HEK293 (cell line): Measurements from ENCODE around the gene SAC3D1.

Experiments used
- CTCF ChIA-PET: fragments of 350-600 bp; formaldehyde crosslinking; extraction: SDS; loops from one replicate; lab custom pipeline; 2021; ENCODE audit warnings: antibody characterized with exemption; lab: Yijun Ruan, JAX
- POLR2A ChIA-PET: fragments of 300-600 bp; formaldehyde crosslinking; extraction: SDS; loops from one replicate; lab custom pipeline; 2020; ENCODE audit warnings: antibody characterized with exemption, inconsistent platforms; lab: Yijun Ruan, JAX
- H3K27ac ChIP-seq: fragments of 200-500 bp; sonication (Bioruptor generic); 2 replicates; pipeline ENCODE4 v1.5.1; 2014; ENCODE audit warnings: low read depth, low read length, control low read depth, inconsistent platforms; ENCODE audit errors: extremely low read depth
- H3K36me3 ChIP-seq, 2 experiments: fragments of 200-500 bp in 1 of 2; sonication (Bioruptor generic) in 1 of 2; 1 replicate in 1 of 2; 2 replicates in 1 of 2; pipeline ENCODE4 v1.5.1; 2014 to 2017; ENCODE audit warnings: inconsistent platforms in 2 of 2, low read length in 2 of 2; ENCODE audit not compliant: control insufficient read depth in 2 of 2, insufficient read depth in 1 of 2
- H3K4me1 ChIP-seq: fragments of 200-500 bp; sonication (Bioruptor generic); 2 replicates; pipeline ENCODE4 v1.5.1; 2014; ENCODE audit warnings: mild to moderate bottlenecking, low read length, inconsistent platforms; ENCODE audit not compliant: control insufficient read depth, insufficient read depth
- H3K4me3 ChIP-seq: 2 replicates; pipeline ENCODE4 v1.5.1; 2011; ENCODE audit warnings: low read depth, mild to moderate bottlenecking, control low read depth, low read length, moderate library complexity
- H3K9me3 ChIP-seq: fragments of 200-500 bp; sonication (Bioruptor generic); 2 replicates; pipeline ENCODE4 v1.5.1; 2014; ENCODE audit warnings: low read depth, low read length, inconsistent platforms; ENCODE audit not compliant: control insufficient read depth, insufficient read depth
- BCL11A ChIP-seq: fragments of 450-650 bp; formaldehyde crosslinking; IDR thresholded peaks from 2 replicates; pipeline ENCODE4 v1.5.1; 2016; ENCODE audit warnings: low read depth, missing biosample characterization, missing genetic modification characterization
- EGR2 ChIP-seq: fragments of 450-650 bp; formaldehyde crosslinking; IDR thresholded peaks from 2 replicates; pipeline ENCODE4 v1.5.1; 2016; ENCODE audit warnings: low read depth, missing biosample characterization, missing genetic modification characterization
- GLI2 ChIP-seq: fragments of 450-650 bp; formaldehyde crosslinking; IDR thresholded peaks from 2 replicates; pipeline ENCODE4; 2017; ENCODE audit warnings: missing biosample characterization, missing genetic modification characterization, low read depth, borderline replicate concordance
- HOXC10 ChIP-seq: sonication (generic); formaldehyde crosslinking; IDR thresholded peaks from 2 replicates; pipeline ENCODE4 v1.8.1; 2023; ENCODE audit warnings: mild to moderate bottlenecking, missing genetic modification reagents
- HOXD13 ChIP-seq: sonication (generic); formaldehyde crosslinking; IDR thresholded peaks from 2 replicates; pipeline ENCODE4 v1.8.0; 2022; ENCODE audit warnings: missing genetic modification reagents, borderline replicate concordance
- MZF1 ChIP-seq: fragments of 450-650 bp; formaldehyde crosslinking; IDR thresholded peaks from 2 replicates; pipeline ENCODE4 v1.5.1; 2017; ENCODE audit warnings: missing biosample characterization, missing genetic modification characterization, borderline replicate concordance
- SP3 ChIP-seq: fragments of 450-650 bp; formaldehyde crosslinking; IDR thresholded peaks from 2 replicates; pipeline ENCODE4 v1.5.1; 2016; ENCODE audit warnings: missing biosample characterization, missing genetic modification characterization
- SP7 ChIP-seq: fragments of 450-650 bp; formaldehyde crosslinking; IDR thresholded peaks from 2 replicates; pipeline ENCODE4 v1.5.1; 2016; ENCODE audit warnings: missing biosample characterization, missing genetic modification characterization
- WT1 ChIP-seq: fragments of 450-650 bp; formaldehyde crosslinking; IDR thresholded peaks from 2 replicates; pipeline ENCODE4 v1.5.1; 2016; ENCODE audit warnings: missing biosample characterization, missing genetic modification characterization
- ZBTB1 ChIP-seq: fragments of 450-650 bp; formaldehyde crosslinking; IDR thresholded peaks from 2 replicates; pipeline ENCODE4 v1.5.1; 2016; ENCODE audit warnings: missing biosample characterization, missing genetic modification characterization
- ZBTB21 ChIP-seq: fragments of 450-650 bp; formaldehyde crosslinking; IDR thresholded peaks from 2 replicates; pipeline ENCODE4 v1.5.1; 2017; ENCODE audit warnings: missing biosample characterization, missing genetic modification characterization
- ZEB2 ChIP-seq: fragments of 450-650 bp; formaldehyde crosslinking; IDR thresholded peaks from 2 replicates; pipeline ENCODE4 v1.5.1; 2016; ENCODE audit warnings: missing biosample characterization, missing genetic modification characterization
- ZFP69B ChIP-seq: fragments of 450-650 bp; formaldehyde crosslinking; IDR thresholded peaks from 2 replicates; pipeline ENCODE4 v1.5.1; 2016; ENCODE audit warnings: missing biosample characterization, missing genetic modification characterization
- ZNF112 ChIP-seq: fragments of 450-650 bp; formaldehyde crosslinking; IDR thresholded peaks from 2 replicates; pipeline ENCODE4 v1.5.0; 2017; ENCODE audit warnings: missing biosample characterization, missing genetic modification characterization
- ZNF184 ChIP-seq: fragments of 450-650 bp; IDR thresholded peaks from 2 replicates; pipeline ENCODE4 v1.5.1; 2018; ENCODE audit warnings: missing biosample characterization, mild to moderate bottlenecking, missing genetic modification characterization
- ZNF202 ChIP-seq: fragments of 450-650 bp; formaldehyde crosslinking; IDR thresholded peaks from 2 replicates; pipeline ENCODE4 v1.5.1; 2016; ENCODE audit warnings: missing biosample characterization, missing genetic modification characterization, borderline replicate concordance
- ZNF423 ChIP-seq: fragments of 450-650 bp; formaldehyde crosslinking; IDR thresholded peaks from 2 replicates; pipeline ENCODE4 v1.5.1; 2016; ENCODE audit warnings: missing biosample characterization, missing genetic modification characterization
- ZNF48 ChIP-seq: fragments of 450-650 bp; formaldehyde crosslinking; IDR thresholded peaks from 2 replicates; pipeline ENCODE4 v1.5.1; 2016; ENCODE audit warnings: missing biosample characterization, missing genetic modification characterization
- ZNF501 ChIP-seq: fragments of 450-650 bp; formaldehyde crosslinking; IDR thresholded peaks from 2 replicates; pipeline ENCODE4 v1.5.1; 2016; ENCODE audit warnings: missing biosample characterization, missing genetic modification characterization
- ZNF514 ChIP-seq: fragments of 450-650 bp; formaldehyde crosslinking; IDR thresholded peaks from 2 replicates; pipeline ENCODE4 v1.5.1; 2016; ENCODE audit warnings: missing biosample characterization, missing genetic modification characterization
- ZNF544 ChIP-seq: fragments of 450-650 bp; formaldehyde crosslinking; IDR thresholded peaks from 2 replicates; pipeline ENCODE4 v1.5.0; 2017; ENCODE audit warnings: missing biosample characterization, missing genetic modification characterization
- ZNF549 ChIP-seq: fragments of 450-650 bp; IDR thresholded peaks from 2 replicates; pipeline ENCODE4 v1.5.1; 2018; ENCODE audit warnings: missing biosample characterization, missing genetic modification characterization, mild to moderate bottlenecking, inconsistent platforms, moderate library complexity
- ZNF555 ChIP-seq: fragments of 450-650 bp; formaldehyde crosslinking; conservative IDR thresholded peaks from 2 replicates; pipeline ENCODE4 v1.5.1; 2017; ENCODE audit warnings: missing biosample characterization, mild to moderate bottlenecking, missing genetic modification characterization, inconsistent platforms
- ZNF585B ChIP-seq: fragments of 450-650 bp; formaldehyde crosslinking; IDR thresholded peaks from 2 replicates; pipeline ENCODE4 v1.5.1; 2016; ENCODE audit warnings: missing biosample characterization, missing genetic modification characterization
- ZNF621 ChIP-seq: fragments of 450-650 bp; formaldehyde crosslinking; IDR thresholded peaks from 2 replicates; pipeline ENCODE4 v1.5.1; 2017; ENCODE audit warnings: missing biosample characterization, missing genetic modification characterization
- ZNF843 ChIP-seq: fragments of 450-650 bp; formaldehyde crosslinking; IDR thresholded peaks from 2 replicates; pipeline ENCODE4 v1.5.1; 2016; ENCODE audit warnings: missing biosample characterization, missing genetic modification characterization
- ZSCAN30 ChIP-seq: fragments of 450-650 bp; IDR thresholded peaks from 2 replicates; pipeline ENCODE4 v1.5.1; 2018; ENCODE audit warnings: missing biosample characterization, mild to moderate bottlenecking, missing genetic modification characterization, moderate library complexity
- TF ChIP-seq, protein P1 (sequence below): fragments of 450-650 bp; formaldehyde crosslinking; IDR thresholded peaks from 2 replicates; pipeline ENCODE4 v1.5.1; 2017; ENCODE audit warnings: missing biosample characterization, missing genetic modification characterization
- TF ChIP-seq, protein P2 (sequence below): fragments of 450-650 bp; formaldehyde crosslinking; IDR thresholded peaks from 2 replicates; pipeline ENCODE4 v1.5.1; 2016; ENCODE audit warnings: missing biosample characterization, missing genetic modification characterization
- TF ChIP-seq, protein P3 (sequence below): IDR thresholded peaks from 2 replicates; pipeline ENCODE4 v1.6.1; 2011; ENCODE audit warnings: mild to moderate bottlenecking, low read depth, low read length, borderline replicate concordance
- TF ChIP-seq, protein P4 (sequence below): fragments of 450-650 bp; formaldehyde crosslinking; conservative IDR thresholded peaks from 2 replicates; pipeline ENCODE4 v1.5.1; 2016; ENCODE audit warnings: low read depth, missing biosample characterization, missing genetic modification characterization

Gene SAC3D1

DNA sequence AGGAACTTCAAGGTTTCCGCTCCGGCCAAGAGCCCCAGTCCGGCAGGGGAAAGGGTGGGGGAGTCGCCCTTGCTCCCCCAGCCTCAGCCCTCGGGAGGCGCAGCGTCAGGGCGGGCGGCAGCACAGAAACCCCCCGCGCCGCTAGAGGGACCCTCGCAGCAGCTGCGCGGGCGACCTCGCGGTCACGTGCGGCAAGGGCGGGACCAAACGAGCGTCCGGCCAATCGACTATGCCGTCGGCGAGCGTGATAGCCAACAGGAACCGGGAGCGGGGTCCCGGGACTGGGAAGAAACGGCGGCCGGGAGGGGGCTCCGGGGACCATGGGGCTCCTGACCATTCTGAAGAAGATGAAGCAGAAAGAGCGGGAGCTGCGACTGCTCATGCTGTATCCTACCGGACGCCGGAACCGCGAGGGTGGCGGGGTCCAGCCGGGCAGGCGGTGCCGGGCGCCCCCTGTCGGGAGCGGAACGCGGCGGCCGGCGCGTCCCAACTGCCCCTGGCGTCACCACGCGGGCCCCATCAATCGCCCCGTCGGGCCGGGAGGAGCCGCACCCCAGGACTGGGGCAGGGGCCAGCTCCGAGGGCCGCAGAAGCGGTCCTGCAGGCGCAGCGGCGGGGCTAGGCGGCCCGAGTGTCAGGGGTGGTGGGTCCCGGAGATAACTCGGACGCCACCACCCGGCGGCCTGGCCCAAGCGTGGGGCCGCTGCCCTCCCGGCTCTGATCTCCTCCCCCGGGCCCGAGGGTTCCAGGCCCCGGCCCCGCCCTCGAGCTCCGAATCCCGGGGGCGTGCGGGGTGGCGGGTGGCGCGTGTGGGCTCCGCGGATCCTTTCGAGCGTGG, 26.9 kb upstream of the SAC3D1 start, which contains the start of gene ARL2:
ARL2 (plus strand) TSS at position 273 of the 838 bp plus-strand sequence; CDS start at position 321, 48 bp downstream.
- CTCF ChIA-PET, result interaction anchor here (0.6 to 2.7 kb wide), 32 partner anchors 11 to 743 kb away, joined by 3 to 24 read pairs (median 4); partner anchors contain the start of genes BATF2, CAPN1, SAC3D1 and SNX15
- Histone ChIP-seq H3K4me1 (no peaks in the 10 kb centered on the region), H3K27ac (peak within 1 kb of the TSS; percentile 86), H3K9me3 (no peaks in the 10 kb centered on the region), H3K36me3 (peaks cover 0 to 29% of the 10 kb centered on the region in 2 experiments; a peak in 2 of 3 replicates), H3K4me3 (peak within 1 kb of the TSS; percentile 77)
- POLR2A ChIA-PET, result interaction anchor here (0.6 to 1.9 kb wide), 12 partner anchors 12 to 129 kb away, joined by 3 to 7 read pairs (median 5); partner anchors contain the start of genes FAU, MRPL49, PPP2R5B and SAC3D1
- TF ChIP-seq ZEB2 (tag by site-specific recombination) (peak; percentile 83), SP7 (peak; percentile 74; the same call in 1 of the 2 replicates), HOXD13 (CRISPR knock-in tag) (no peak), MZF1 (no peak), EGR2 (tag by site-specific recombination) (peak; percentile 84), ZNF112 (no peak), ZNF621 (no peak), GLI2 (tag by site-specific recombination) (no peak), ZNF202 (no peak), ZNF544 (no peak), ZNF555 (tag by site-specific recombination) (no peak), SP3 (peak; percentile 31; the same call in 1 of the 2 replicates), ZNF514 (tag by site-specific recombination) (no peak), ZNF501 (no peak; the same call in 1 of the 2 replicates), WT1 (no peak), ZBTB1 (tag by site-specific recombination) (no peak), HOXC10 (CRISPR knock-in tag) (no peak), ZSCAN30 (tag by site-specific recombination) (peak; percentile 78), ZNF48 (tag by site-specific recombination) (no peak), ZNF843 (tag by site-specific recombination) (peak; percentile 49; the same call in 1 of the 2 replicates), ZFP69B (tag by site-specific recombination) (peak; percentile 76), ZNF585B (no peak), ZNF549 (tag by site-specific recombination) (no peak), ZNF423 (peak; percentile 55; the same call in 1 of the 2 replicates), ZBTB21 (tag by site-specific recombination) (peak; percentile 5), BCL11A (tag by site-specific recombination) (peak; percentile 57; the same call in 1 of the 2 replicates), ZNF184 (tag by site-specific recombination) (no peak)
- TF ChIP-seq, protein P1, sequence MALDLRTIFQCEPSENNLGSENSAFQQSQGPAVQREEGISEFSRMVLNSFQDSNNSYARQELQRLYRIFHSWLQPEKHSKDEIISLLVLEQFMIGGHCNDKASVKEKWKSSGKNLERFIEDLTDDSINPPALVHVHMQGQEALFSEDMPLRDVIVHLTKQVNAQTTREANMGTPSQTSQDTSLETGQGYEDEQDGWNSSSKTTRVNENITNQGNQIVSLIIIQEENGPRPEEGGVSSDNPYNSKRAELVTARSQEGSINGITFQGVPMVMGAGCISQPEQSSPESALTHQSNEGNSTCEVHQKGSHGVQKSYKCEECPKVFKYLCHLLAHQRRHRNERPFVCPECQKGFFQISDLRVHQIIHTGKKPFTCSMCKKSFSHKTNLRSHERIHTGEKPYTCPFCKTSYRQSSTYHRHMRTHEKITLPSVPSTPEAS (tag by site-specific recombination), result no peak; the same call in 1 of the 2 replicates
- TF ChIP-seq, protein P2, sequence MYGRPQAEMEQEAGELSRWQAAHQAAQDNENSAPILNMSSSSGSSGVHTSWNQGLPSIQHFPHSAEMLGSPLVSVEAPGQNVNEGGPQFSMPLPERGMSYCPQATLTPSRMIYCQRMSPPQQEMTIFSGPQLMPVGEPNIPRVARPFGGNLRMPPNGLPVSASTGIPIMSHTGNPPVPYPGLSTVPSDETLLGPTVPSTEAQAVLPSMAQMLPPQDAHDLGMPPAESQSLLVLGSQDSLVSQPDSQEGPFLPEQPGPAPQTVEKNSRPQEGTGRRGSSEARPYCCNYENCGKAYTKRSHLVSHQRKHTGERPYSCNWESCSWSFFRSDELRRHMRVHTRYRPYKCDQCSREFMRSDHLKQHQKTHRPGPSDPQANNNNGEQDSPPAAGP (tag by site-specific recombination), result peak; percentile 79
- TF ChIP-seq, protein P3, sequence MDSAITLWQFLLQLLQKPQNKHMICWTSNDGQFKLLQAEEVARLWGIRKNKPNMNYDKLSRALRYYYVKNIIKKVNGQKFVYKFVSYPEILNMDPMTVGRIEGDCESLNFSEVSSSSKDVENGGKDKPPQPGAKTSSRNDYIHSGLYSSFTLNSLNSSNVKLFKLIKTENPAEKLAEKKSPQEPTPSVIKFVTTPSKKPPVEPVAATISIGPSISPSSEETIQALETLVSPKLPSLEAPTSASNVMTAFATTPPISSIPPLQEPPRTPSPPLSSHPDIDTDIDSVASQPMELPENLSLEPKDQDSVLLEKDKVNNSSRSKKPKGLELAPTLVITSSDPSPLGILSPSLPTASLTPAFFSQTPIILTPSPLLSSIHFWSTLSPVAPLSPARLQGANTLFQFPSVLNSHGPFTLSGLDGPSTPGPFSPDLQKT, result no peak
- TF ChIP-seq, protein P4, sequence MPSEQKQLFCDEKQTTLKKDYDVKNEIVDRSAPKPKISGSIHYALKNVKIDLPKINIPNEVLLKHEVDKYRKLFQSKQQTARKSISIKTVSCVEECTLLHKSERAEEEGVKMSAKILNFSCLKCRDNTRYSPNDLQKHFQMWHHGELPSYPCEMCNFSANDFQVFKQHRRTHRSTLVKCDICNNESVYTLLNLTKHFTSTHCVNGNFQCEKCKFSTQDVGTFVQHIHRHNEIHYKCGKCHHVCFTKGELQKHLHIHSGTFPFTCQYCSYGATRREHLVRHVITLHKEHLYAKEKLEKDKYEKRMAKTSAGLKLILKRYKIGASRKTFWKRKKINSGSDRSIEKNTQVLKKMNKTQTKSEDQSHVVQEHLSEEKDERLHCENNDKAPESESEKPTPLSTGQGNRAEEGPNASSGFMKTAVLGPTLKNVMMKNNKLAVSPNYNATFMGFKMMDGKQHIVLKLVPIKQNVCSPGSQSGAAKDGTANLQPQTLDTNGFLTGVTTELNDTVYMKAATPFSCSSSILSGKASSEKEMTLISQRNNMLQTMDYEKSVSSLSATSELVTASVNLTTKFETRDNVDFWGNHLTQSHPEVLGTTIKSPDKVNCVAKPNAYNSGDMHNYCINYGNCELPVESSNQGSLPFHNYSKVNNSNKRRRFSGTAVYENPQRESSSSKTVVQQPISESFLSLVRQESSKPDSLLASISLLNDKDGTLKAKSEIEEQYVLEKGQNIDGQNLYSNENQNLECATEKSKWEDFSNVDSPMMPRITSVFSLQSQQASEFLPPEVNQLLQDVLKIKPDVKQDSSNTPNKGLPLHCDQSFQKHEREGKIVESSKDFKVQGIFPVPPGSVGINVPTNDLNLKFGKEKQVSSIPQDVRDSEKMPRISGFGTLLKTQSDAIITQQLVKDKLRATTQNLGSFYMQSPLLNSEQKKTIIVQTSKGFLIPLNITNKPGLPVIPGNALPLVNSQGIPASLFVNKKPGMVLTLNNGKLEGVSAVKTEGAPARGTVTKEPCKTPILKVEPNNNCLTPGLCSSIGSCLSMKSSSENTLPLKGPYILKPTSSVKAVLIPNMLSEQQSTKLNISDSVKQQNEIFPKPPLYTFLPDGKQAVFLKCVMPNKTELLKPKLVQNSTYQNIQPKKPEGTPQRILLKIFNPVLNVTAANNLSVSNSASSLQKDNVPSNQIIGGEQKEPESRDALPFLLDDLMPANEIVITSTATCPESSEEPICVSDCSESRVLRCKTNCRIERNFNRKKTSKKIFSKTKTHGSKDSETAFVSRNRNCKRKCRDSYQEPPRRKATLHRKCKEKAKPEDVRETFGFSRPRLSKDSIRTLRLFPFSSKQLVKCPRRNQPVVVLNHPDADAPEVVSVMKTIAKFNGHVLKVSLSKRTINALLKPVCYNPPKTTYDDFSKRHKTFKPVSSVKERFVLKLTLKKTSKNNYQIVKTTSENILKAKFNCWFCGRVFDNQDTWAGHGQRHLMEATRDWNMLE (tag by site-specific recombination), result no peak
